Hepatocyte (in vitro differentiated cells): Measurements from ENCODE around the gene SMIM5. TPM values are rescaled to one million over a fixed set of nuclear protein-coding genes. Genes with fewer than 3 reads are reported as not detected.

Source experiments
- DNase-seq: peaks from one replicate; pipeline ENCODE4 v3.0.0-alpha.2; 2016; ENCODE audit warnings: low spot score
- H2AFZ ChIP-seq: fragments of 200-600 bp; sonication (generic); 2 replicates; pipeline ENCODE4 v1.6.0; 2016; ENCODE audit warnings: antibody characterized with exemption, mild to moderate bottlenecking
- H3K27ac ChIP-seq: fragments of 200-600 bp; sonication (generic); 2 replicates; pipeline ENCODE4 v1.5.1; 2016; ENCODE audit warnings: mild to moderate bottlenecking
- H3K27me3 ChIP-seq: fragments of 200-600 bp; sonication (generic); 2 replicates; pipeline ENCODE4 v1.6.1; 2016
- H3K36me3 ChIP-seq: fragments of 200-600 bp; sonication (generic); replicated peaks from 2 replicates; pipeline ENCODE4 v1.5.1; 2016; ENCODE audit warnings: low read depth; ENCODE audit not compliant: insufficient read depth
- H3K4me1 ChIP-seq: fragments of 200-600 bp; sonication (generic); 2 replicates; pipeline ENCODE4 v1.5.1; 2016; ENCODE audit warnings: mild to moderate bottlenecking, moderate library complexity; ENCODE audit not compliant: insufficient read depth
- H3K4me2 ChIP-seq: fragments of 200-600 bp; sonication (generic); 2 replicates; pipeline ENCODE4 v1.6.0; 2016
- H3K4me3 ChIP-seq: fragments of 200-600 bp; sonication (generic); 2 replicates; pipeline ENCODE4 v1.5.1; 2016; ENCODE audit warnings: mild to moderate bottlenecking
- H3K79me2 ChIP-seq: fragments of 200-600 bp; sonication (generic); 2 replicates; pipeline ENCODE4 v1.6.0; 2017; ENCODE audit warnings: mild to moderate bottlenecking
- H3K9me2 ChIP-seq: fragments of 200-600 bp; sonication (generic); replicated peaks from 2 replicates; pipeline ENCODE4 v1.6.0; 2017; ENCODE audit warnings: mild to moderate bottlenecking; ENCODE audit not compliant: insufficient read depth
- H3K9me3 ChIP-seq: fragments of 200-600 bp; sonication (generic); 2 replicates; pipeline ENCODE4 v1.5.1; 2016; ENCODE audit warnings: low read depth, mild to moderate bottlenecking
- H4K20me1 ChIP-seq: fragments of 200-600 bp; sonication (generic); 2 replicates; pipeline ENCODE4 v1.6.0; 2016; ENCODE audit warnings: mild to moderate bottlenecking; ENCODE audit not compliant: insufficient read depth, poor library complexity, severe bottlenecking
- EZH2 ChIP-seq: fragments of 200-600 bp; sonication (generic); IDR thresholded peaks from 2 replicates; pipeline ENCODE4 v1.6.1; 2016; ENCODE audit warnings: antibody characterized with exemption, mild to moderate bottlenecking, borderline replicate concordance
- EZH2phosphoT487 ChIP-seq: fragments of 200-600 bp; sonication (generic); IDR thresholded peaks from one replicate; pipeline ENCODE4 v1.6.1; 2018; ENCODE audit warnings: antibody characterized with exemption, mild to moderate bottlenecking, low read depth, moderate library complexity; ENCODE audit not compliant: unreplicated experiment, severe bottlenecking
- WGBS: methylation state at CpG from one replicate; pipeline ENCODE4 v1.1.6; 2016; ENCODE audit warnings: low lambda C conversion rate; ENCODE audit errors: missing lambda C conversion rate; 5-methylcytosine and 5-hydroxymethylcytosine counted together
- polyA plus RNA-seq: library from polyadenylated mRNA; unstranded; fragments of >200 nt; fragmentation: Nextera tagmentation; extraction: Ambion mirVana; gene quantifications from 2 replicates; pipeline ENCODE4 v1.2.1, GENCODE V29; 2016
- total RNA-seq: library from RNA; depleted of rRNA; stranded (reverse); fragments of >200 nt; gene quantifications from 2 replicates; pipeline ENCODE4 v1.2.3, GENCODE V29; 2014
- TF ChIP-seq, protein P1 (sequence below): fragments of 200-600 bp; sonication (generic); IDR thresholded peaks from 2 replicates; pipeline ENCODE4 v1.5.1; 2016; ENCODE audit warnings: antibody characterized with exemption, mild to moderate bottlenecking; ENCODE audit not compliant: poor library complexity

The SMIM5 gene
- total and polyA plus RNA-seq, 2 experiments from 2014 or later = 4.1 to 6.8 TPM

- Histone ChIP-seq H3K9me3 (no peaks in the 10 kb centered on the region), H3K36me3 (no peaks in the 10 kb centered on the region), H3K79me2 (no peaks in the 10 kb centered on the region), H3K4me3 (peak overlapping the region; percentile 55), H3K9me2 (no peaks in the 10 kb centered on the region), H2AFZ (peak overlapping the region; percentile 77), H3K4me2 (peak overlapping the region; percentile 93), H3K27me3 (no peaks in the 10 kb centered on the region), H3K27ac (peak overlapping the region; percentile 83), H3K4me1 (peaks cover 15% of the 10 kb centered on the region), H4K20me1 (no peaks in the 10 kb centered on the region)
- WGBS = 26% methylated on average over 35 of the region's 49 CpGs
- TF ChIP-seq EZH2 (no peak), EZH2phosphoT487 (no peak)
- TF ChIP-seq, protein P1, sequence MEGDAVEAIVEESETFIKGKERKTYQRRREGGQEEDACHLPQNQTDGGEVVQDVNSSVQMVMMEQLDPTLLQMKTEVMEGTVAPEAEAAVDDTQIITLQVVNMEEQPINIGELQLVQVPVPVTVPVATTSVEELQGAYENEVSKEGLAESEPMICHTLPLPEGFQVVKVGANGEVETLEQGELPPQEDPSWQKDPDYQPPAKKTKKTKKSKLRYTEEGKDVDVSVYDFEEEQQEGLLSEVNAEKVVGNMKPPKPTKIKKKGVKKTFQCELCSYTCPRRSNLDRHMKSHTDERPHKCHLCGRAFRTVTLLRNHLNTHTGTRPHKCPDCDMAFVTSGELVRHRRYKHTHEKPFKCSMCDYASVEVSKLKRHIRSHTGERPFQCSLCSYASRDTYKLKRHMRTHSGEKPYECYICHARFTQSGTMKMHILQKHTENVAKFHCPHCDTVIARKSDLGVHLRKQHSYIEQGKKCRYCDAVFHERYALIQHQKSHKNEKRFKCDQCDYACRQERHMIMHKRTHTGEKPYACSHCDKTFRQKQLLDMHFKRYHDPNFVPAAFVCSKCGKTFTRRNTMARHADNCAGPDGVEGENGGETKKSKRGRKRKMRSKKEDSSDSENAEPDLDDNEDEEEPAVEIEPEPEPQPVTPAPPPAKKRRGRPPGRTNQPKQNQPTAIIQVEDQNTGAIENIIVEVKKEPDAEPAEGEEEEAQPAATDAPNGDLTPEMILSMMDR = no peak
- no peak for DNase-seq
These were observed 44.6 kb upstream of the SMIM5 start for GRCh38 chr17:75588596-75589011.

DNA sequence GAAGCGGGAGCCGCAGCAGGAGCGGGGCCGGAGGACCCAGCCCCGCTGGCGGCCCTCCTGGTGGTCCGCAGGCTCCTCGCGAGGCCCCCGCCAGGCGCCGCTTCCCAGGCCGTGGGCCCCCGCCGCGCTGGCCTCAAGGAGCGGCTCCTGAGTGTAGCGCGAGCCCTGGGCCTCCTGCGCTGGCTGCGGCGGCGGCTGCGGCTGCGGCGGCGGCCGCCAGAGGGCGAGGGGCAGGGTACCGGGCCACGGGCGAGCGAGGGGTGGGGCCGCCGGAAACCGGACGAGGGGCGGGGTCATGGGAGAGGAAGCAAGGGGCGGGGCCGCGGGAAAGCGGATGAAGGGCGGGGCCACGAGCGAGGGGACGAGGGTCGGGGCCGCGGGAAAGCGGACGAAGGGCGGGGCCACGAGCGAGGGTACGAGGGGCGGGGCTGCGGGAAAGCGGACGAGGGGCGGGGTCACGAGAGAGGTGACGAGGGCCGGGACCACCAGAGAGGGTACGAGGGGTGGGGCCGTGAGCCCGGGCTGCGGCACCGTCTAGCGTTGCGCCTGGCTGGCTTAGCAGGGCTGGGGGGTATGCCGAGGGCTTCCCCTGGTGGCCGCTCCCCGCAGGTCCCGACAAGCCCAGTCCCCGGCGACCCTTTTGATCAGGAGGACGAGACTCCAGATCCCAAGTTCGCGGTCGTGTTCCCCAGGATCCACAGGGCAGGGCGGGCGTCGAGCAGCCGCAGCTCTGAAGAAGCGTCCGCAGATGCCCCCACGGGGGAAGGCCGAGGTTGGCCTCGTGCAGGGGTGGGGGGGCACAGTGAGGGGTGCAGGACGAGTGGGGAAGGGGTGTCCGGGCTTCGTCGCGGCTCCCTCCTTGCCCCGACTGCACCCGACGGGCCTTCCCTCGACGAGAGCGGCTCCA, 44.0 kb upstream of the SMIM5 start:
- H3K4me2 ChIP-seq = peak overlapping the region; percentile 93
- no peaks in the 10 kb centered on the region for H3K9me3 ChIP-seq
- no peaks in the 10 kb centered on the region for H3K27me3 ChIP-seq
- WGBS = 17% methylated on average over 43 of the region's 100 CpGs
- H2AFZ ChIP-seq = peak overlapping the region; percentile 77
- peaks cover 15% of the 10 kb centered on the region for H3K4me1 ChIP-seq
- peak overlapping the region; percentile 55 for H3K4me3 ChIP-seq
- H3K9me2 ChIP-seq = no peaks in the 10 kb centered on the region
- peak overlapping the region; percentile 83 for H3K27ac ChIP-seq
- H3K36me3 ChIP-seq = no peaks in the 10 kb centered on the region
- TF ChIP-seq EZH2phosphoT487 = no peak
- TF ChIP-seq, protein P1 = peak; percentile 54
- H4K20me1 ChIP-seq = no peaks in the 10 kb centered on the region
- DNase-seq = peak; percentile 97
- H3K79me2 ChIP-seq = no peaks in the 10 kb centered on the region

DNA sequence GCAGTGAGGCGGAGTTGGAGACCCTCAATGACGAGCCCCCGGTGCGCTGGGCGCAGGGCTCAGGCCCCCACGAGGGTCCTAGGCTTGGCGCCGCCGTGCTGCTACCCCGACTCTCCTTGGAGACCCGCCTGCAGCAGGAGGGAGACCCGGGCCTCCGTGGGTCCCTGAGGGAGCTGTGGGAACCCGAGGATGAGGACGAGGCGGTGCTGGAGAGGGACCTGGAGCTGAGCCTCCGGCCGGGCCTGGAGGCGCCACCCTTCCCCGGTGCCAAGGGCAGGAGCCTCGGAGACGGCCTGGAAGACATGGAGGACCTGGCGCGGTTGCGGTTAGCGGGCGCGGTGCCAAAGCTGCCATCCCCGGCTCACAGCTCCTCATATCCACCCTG, 43.3 kb upstream of the SMIM5 start:
- H3K4me2 ChIP-seq = peak overlapping the region; percentile 93
- TF ChIP-seq, protein P1 = no peak
- no peak for TF ChIP-seq EZH2phosphoT487
- TF ChIP-seq EZH2 = no peak
- H3K27me3 ChIP-seq = no peaks in the 10 kb centered on the region
- no peaks in the 10 kb centered on the region for H4K20me1 ChIP-seq
- peak; percentile 12 for DNase-seq
- no peaks in the 10 kb centered on the region for H3K9me3 ChIP-seq
- H3K36me3 ChIP-seq = no peaks in the 10 kb centered on the region
- H3K4me3 ChIP-seq = no peak overlapping the region
- no peaks in the 10 kb centered on the region for H3K9me2 ChIP-seq
- 94% methylated on average over 25 of the region's 29 CpGs for WGBS
- no peaks in the 10 kb centered on the region for H3K79me2 ChIP-seq
- H3K4me1 ChIP-seq = peaks cover 15% of the 10 kb centered on the region
- H2AFZ ChIP-seq = no peak overlapping the region
- peak overlapping the region; percentile 56 for H3K27ac ChIP-seq
